Loucy (cell line): ENCODE measurements around the gene QPCTL.

ENCODE experiments used
- H2AFZ ChIP-seq: fragments of 200-600 bp; sonication (generic); 2 replicates; pipeline ENCODE4 v1.6.0; 2016; ENCODE audit warnings: antibody characterized with exemption, mild to moderate bottlenecking, low read length, moderate library complexity
- H3F3A ChIP-seq: fragments of 200-600 bp; 2 replicates; pipeline ENCODE4 v1.6.0; 2016; ENCODE audit warnings: antibody characterized with exemption, low read depth, mild to moderate bottlenecking
- H3K27me3 ChIP-seq: fragments of 200-600 bp; sonication (generic); 2 replicates; pipeline ENCODE4 v1.6.1; 2014; ENCODE audit warnings: low read length, mild to moderate bottlenecking; ENCODE audit not compliant: insufficient read depth, poor library complexity, severe bottlenecking
- H3K36me3 ChIP-seq: fragments of 200-600 bp; sonication (generic); 2 replicates; pipeline ENCODE4 v1.6.1; 2016; ENCODE audit warnings: low read length; ENCODE audit not compliant: insufficient read depth
- H3K4me1 ChIP-seq: fragments of 200-600 bp; sonication (generic); 2 replicates; pipeline ENCODE4 v1.5.1; 2014; ENCODE audit warnings: low read length, mild to moderate bottlenecking; ENCODE audit not compliant: insufficient read depth, poor library complexity, severe bottlenecking
- H3K4me2 ChIP-seq: fragments of 200-600 bp; sonication (generic); 2 replicates; pipeline ENCODE4 v1.6.0; 2014; ENCODE audit warnings: antibody characterized with exemption, low read length, low read depth, mild to moderate bottlenecking; ENCODE audit not compliant: poor library complexity, severe bottlenecking
- H3K4me3 ChIP-seq: fragments of 200-600 bp; sonication (generic); 2 replicates; pipeline ENCODE4 v1.5.1; 2014; ENCODE audit warnings: low read length, mild to moderate bottlenecking, mixed read lengths; ENCODE audit not compliant: poor library complexity, severe bottlenecking
- H3K79me2 ChIP-seq: fragments of 200-600 bp; sonication (generic); 2 replicates; pipeline ENCODE4 v1.6.1; 2014; ENCODE audit warnings: low read length; ENCODE audit not compliant: insufficient read depth
- H3K9ac ChIP-seq: fragments of 200-600 bp; sonication (generic); 2 replicates; pipeline ENCODE4 v1.6.0; 2014; ENCODE audit warnings: mild to moderate bottlenecking, low read depth, low read length, moderate library complexity; ENCODE audit not compliant: poor library complexity, severe bottlenecking
- H3K9me2 ChIP-seq: fragments of 200-600 bp; sonication (generic); replicated peaks from 2 replicates; pipeline ENCODE4 v1.6.1; 2016; ENCODE audit warnings: low read depth, low read length, mixed read lengths
- H3K9me3 ChIP-seq: fragments of 200-600 bp; sonication (generic); 2 replicates; pipeline ENCODE4 v1.6.1; 2014; ENCODE audit warnings: mild to moderate bottlenecking, antibody characterized with exemption, low read length, low read depth; ENCODE audit not compliant: insufficient read depth
- H4K20me1 ChIP-seq: fragments of 200-600 bp; sonication (generic); 2 replicates; pipeline ENCODE4 v1.6.0; 2014; ENCODE audit warnings: antibody characterized with exemption, low read length, mild to moderate bottlenecking; ENCODE audit not compliant: insufficient read depth, poor library complexity, severe bottlenecking
- CTCF ChIP-seq: fragments of 200-600 bp; sonication (generic); conservative IDR thresholded peaks from 2 replicates; pipeline ENCODE4 v1.5.1; 2014; ENCODE audit warnings: mild to moderate bottlenecking, antibody characterized with exemption, low read length
- EZH2phosphoT487 ChIP-seq: fragments of 200-600 bp; IDR thresholded peaks from 2 replicates; pipeline ENCODE4 v1.6.1; 2018; ENCODE audit warnings: antibody characterized with exemption, mild to moderate bottlenecking, moderate library complexity, borderline replicate concordance

QPCTL gene

DNA sequence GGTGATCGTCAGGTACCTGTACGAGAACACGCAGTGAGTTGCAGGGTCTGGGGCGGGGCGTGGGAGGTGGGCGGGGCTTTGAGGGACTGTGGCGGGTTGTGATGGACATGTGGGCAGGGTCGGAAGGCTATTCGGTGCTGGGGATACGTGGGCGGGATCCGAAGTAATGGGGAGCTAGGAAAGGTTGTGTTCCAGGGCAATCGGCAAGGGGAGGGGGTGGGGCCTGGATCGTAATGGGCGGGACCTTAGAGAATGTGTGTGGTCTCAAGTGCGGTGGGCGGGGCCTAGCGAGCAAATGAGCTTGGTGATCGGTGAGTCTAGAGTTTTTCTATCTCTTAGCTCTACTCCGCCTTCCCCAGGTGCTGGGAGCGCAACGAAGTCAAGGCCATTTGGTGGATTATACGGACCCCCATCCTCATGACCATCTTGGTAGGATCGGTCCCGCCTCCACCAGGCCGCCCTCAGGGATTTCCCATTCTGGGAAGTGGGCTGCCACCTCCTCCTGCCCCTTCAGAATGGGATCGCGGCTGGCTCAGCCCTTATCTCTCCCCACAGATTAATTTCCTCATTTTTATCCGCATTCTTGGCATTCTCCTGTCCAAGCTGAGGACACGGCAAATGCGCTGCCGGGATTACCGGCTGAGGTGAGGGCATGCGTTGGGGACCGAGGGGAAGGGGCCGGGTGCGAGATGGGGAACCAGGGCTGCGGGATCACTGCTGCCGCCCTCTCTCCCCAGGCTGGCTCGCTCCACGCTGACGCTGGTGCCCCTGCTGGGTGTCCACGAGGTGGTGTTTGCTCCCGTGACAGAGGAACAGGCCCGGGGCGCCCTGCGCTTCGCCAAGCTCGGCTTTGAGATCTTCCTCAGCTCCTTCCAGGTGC lies 14.9 kb upstream of the QPCTL start:
- Histone ChIP-seq H3K4me3 (no peak overlapping the region), H3K9ac (no peak overlapping the region), H3K9me2 (no peaks in the 10 kb centered on the region), H3K36me3 (no peaks in the 10 kb centered on the region), H3K4me2 (no peak overlapping the region), H3F3A (no peaks in the 10 kb centered on the region), H3K9me3 (no peaks in the 10 kb centered on the region), H2AFZ (no peak overlapping the region), H4K20me1 (no peaks in the 10 kb centered on the region), H3K79me2 (no peaks in the 10 kb centered on the region), H3K27me3 (no peaks in the 10 kb centered on the region), H3K4me1 (peaks cover 3% of the 10 kb centered on the region)
- TF ChIP-seq EZH2phosphoT487 = no peak
- no peak for TF ChIP-seq CTCF

GRCh38 chr19:45681391-45682015 lies 11.0 kb upstream of the QPCTL start:
- H3K27me3 ChIP-seq = no peaks in the 10 kb centered on the region
- H4K20me1 ChIP-seq = no peaks in the 10 kb centered on the region
- no peak for TF ChIP-seq EZH2phosphoT487
- TF ChIP-seq CTCF = peak; percentile 79
- peak overlapping the region; percentile 94 for H2AFZ ChIP-seq
- peak overlapping the region; percentile 69 for H3K4me2 ChIP-seq
- H3F3A ChIP-seq = no peaks in the 10 kb centered on the region
- H3K9me2 ChIP-seq = no peaks in the 10 kb centered on the region
- H3K9ac ChIP-seq = peak overlapping the region; percentile 56
- no peaks in the 10 kb centered on the region for H3K9me3 ChIP-seq
- peak overlapping the region; percentile 60 for H3K4me3 ChIP-seq
- peaks cover 10% of the 10 kb centered on the region; the same call in 1 of the 2 replicates for H3K36me3 ChIP-seq
- H3K4me1 ChIP-seq = peaks cover 3% of the 10 kb centered on the region
- no peaks in the 10 kb centered on the region for H3K79me2 ChIP-seq

DNA sequence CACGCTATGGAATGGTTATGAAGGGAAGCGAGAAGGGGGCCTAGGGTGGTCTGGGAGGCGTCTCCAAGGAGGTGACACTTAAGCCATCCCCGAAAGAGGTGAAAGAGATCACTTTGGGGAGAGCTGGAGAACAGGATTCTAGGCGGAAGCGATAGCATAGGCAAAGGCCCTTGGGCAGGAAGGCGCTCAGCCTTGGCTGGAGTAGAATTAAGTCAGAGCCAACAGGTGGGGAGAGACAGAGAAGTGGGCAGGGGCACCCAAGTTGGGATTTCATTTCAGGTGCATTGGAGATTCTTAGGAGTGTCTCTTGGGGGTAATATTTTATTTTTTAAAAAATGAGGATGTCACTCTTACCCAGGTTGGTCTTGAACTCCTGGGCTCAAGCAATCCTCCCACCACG lies 10.3 kb upstream of the QPCTL start:
- Histone ChIP-seq H3K9me3 (no peaks in the 10 kb centered on the region), H3K79me2 (no peaks in the 10 kb centered on the region), H3K9ac (peak overlapping the region; percentile 56), H3K27me3 (no peaks in the 10 kb centered on the region), H4K20me1 (no peaks in the 10 kb centered on the region), H3K4me1 (peaks cover 3% of the 10 kb centered on the region), H3K9me2 (no peaks in the 10 kb centered on the region), H3F3A (no peaks in the 10 kb centered on the region), H3K36me3 (peaks cover 14% of the 10 kb centered on the region; the same call in 1 of the 2 replicates), H2AFZ (peak overlapping the region; percentile 94), H3K4me3 (peak overlapping the region; percentile 60), H3K4me2 (peak overlapping the region; percentile 69)
- TF ChIP-seq CTCF = no peak
- TF ChIP-seq EZH2phosphoT487 = no peak
